Head of caudate nucleus (tissue), 42 donors: ENCODE data around the gene TMIE.

ENCODE experiments used
- DNase-seq, 42 donors: peaks; one replicate each; pipeline versions ENCODE4 v3.0.0 to v3.0.0-alpha.2; 2020 to 2021; ENCODE audit warnings: mixed read lengths in 7 of 42
- intact Hi-C: fragments of 100-400 bp; cut with DNase I; formaldehyde crosslinking; loops from one replicate; pipeline ENCODE4 v1.15.0; 2022

The TMIE gene

DNA sequence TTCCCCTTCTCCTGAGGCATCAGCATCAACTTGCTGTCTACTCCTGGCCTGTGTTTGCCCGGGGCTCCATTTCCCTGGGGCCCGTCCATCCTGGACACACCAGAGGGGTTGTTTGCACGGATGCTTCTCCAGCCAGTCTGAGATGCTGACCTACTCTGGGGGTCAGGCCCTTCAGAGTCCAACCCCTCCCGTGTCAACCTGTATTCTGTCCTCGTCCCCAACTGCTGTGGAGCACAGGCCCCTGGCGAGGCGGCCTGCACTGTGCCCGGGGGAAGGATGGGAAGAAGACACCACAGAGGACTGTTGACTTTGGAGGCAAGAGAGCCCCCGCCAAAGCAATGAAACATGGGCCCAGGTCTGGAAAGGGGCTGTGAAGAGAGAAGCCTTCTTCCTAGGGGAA, 33.5 kb upstream of the TMIE start:
- DNase-seq, result peak in 17 of 42 donors; percentile 0 to 38 (median 6)
- intact Hi-C loops, result no loop called here

DNA sequence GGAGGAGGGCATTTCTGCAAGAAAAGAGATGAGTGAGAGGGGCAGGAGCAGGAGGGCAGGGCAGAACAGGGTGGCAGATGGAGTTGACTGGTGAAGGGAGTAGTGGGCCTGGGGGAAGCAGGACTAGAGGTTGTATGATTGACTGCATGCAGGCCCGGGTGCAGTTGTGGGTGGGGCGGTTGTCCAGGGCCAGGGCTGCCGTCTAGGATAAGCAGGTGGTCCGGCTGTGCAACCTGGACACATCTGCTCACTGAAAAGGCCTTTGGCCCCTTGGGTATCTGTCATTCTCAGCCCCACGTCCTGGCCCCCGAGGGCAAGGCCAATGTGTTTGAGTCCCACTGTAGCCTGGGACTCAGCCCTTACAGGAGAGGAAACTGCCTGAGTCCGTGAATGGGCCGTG, 33.1 kb upstream of the TMIE start:
- intact Hi-C loops, result no loop called here
- DNase-seq, result peak in 20 of 42 donors; percentile 0 to 34 (median 10)

DNA sequence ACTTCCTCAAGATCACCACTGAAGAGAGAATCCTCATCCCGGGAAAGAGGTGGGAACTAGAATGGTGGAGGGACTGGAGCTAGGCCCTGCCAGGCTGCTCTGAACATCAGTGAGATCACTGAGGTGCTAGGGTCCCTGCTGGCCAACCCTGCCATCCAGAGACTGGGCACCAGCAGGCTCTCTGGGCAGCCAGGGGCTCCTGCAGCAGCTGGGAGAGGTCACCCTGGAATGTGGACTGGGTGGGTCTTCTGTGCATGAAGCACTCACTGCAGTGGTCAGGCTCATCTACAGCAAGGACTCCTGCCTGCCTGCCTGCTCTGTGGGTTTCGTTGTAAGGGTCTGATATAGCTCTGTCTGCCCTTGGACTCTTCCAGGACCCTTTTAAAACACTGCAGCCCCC, 32.6 kb upstream of the TMIE start:
- intact Hi-C loops, result no loop called here
- peak in 16 of 42 donors; percentile 0 to 21 (median 6) for DNase-seq

DNA sequence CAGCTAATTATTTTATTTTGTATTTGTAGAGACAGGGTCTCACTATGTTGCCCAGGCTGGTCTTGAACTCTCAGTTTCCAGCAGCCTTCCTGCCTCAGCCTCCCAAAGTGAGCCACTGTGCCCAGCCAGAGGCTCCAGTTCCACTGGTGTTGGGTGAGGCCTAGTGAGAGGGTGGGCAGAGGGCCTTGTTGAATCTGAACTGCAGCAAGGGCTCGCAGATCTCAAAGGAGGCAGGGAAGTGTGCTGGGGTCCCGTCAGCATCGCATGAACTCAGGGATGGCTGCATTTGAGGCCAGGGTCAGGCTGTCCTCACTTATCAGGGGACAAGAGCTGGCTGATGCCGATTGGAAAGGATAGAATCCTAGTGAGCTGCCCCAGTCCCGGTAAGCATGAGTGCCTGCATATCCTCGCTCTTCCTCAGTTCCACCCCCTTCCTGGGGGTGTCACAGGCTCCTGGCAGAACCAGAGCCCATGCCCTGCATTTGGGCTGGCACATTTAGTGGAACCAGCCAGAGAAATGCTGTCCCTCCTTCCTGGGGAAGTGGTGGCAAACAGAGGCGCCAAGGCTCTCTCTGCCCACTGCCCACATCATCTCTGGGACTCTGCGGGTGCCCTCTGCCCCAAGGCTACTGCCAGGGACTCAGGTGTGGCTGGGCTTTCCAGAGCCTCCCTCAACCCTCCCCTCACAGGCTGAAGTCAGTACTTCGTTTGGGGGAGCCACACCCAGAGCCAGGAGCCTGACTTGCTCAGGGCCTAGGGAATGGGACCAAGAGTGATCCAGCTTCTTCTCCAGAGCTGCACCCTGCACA, 31.8 kb upstream of the TMIE start:
- peak in 17 of 42 donors; percentile 0 to 36 (median 10) for DNase-seq
- intact Hi-C loops, result no loop called here

DNA sequence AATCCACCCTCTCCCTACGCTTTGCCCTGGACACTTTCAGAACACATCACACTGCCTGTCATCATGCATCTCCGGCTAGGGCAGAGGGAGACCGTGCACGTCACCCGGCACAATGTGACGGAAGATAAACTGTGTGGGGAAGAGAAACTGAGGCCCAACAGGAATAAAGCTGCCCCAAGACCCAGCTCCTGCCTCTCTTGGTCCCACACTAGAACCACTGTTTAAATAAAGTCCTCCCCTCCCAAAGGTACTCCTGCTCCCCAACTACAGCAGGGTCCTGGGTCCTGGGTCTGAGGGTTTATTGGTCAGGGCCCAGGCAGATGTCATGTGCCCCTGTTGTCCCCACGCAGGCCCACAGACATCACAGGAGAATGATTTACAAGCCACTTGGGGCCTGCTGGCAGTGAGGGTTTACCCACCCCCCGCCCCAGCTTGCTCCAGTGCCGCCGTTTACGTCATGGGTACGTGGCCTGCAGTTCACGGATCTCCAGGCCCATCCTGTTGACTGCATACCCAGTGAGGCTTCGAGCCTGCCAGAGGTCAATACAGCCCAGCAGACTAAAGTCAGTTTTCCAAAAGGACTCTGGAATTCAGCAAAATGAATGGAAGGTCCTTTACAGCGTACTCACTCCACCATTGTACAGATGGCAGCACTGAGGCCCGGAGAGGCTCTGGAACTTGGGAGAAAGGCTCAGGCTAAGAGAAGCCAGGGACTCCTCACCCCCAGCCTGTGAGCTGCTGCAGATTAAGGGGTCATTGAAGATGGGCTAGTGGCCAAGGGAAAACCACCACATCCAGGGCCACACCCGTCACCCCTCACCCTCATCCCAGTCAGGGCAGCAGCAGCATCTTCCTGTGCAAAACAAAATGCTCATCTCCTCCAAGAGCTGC, 30.9 kb upstream of the TMIE start:
- intact Hi-C loops, result no loop called here
- peak in 18 of 42 donors; percentile 0 to 26 (median 4) for DNase-seq

DNA sequence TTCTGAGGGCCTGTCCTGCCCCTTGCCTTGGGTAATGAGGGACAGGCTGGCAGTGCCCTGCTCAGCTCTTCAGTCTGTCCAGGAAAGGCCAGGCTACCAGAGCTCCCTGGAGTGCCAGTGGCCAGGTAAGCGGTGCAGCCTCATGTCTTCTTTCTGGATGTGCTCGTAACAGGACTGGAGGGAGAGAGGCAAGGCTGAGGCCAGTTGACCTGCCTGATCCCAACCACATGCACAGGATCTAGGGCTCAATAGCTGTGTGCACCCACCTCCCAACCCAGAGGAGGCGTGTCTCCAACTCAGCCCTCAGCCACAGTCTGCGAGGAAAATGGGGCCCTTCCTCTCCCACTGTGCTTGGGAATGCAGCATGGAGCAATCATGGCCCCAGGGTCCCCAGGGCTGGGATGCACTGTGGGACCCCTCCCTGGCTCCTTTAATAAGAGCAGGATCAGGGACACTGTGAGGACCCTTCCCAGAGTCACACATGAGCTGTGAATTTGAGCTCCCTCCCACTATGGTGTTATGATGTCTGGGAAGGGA, 30.2 kb upstream of the TMIE start:
- intact Hi-C loops, result no loop called here
- DNase-seq, result peak in 15 of 42 donors; percentile 1 to 31 (median 7)

DNA sequence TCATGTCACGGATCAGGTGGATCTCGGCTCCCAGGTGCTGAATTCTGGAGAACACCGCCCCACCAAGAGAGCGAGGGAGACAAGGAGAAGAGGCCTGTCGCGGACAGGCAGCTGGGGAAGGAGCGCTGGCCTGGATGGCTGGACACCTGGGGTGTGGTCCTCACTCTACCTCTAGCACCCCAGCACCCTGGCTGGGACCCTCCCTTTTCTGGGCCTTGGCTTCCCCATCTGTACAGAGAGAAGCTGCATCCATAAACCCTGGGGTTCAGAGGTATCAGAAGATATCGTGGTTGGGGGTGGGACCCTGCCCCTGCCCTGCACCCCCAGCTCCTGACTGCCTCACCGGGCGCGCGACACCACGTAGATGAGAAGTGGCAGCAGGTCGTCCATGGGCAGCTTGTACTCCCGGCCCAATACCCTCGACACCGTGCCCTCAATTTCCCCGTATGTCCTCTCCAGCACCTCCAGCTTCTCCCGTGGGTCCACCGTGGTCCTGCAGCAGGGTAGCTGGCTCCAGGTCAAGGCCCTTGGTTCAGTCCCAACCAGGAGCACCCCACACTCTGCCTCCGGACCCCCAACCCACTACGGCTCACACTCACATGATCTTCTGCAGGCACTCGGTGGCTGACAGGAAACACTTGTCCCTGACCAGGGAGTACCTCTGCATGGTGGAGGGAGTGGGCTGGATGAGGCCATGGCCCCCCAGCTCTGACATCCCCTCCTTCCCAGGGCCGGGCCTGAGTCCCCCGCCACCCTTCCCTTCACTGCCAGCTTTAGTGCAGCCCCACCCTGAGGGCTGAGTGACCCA, 29.4 kb upstream of the TMIE start:
- peak in 15 of 42 donors; percentile 2 to 42 (median 8) for DNase-seq
- intact Hi-C loops, result no loop called here

DNA sequence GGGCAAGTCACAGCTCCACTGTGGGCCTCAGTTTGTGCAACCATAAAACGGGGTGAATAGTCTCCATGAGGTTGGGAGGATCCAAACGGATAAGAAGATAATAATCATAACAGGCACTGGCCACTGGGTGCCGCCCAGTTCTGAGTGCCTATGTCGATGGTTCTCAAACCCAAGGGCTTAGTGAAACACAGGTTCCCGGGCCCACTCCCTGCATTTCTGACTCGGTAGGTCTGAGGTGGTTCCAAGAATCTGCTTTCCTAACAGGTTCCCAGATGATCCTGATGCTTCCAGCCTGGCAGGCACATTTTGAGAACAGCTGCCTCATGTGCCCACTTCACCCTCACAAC, 28.9 kb upstream of the TMIE start:
- DNase-seq, result peak in 12 of 42 donors; percentile 0 to 40 (median 8)
- intact Hi-C loops, result no loop called here

DNA sequence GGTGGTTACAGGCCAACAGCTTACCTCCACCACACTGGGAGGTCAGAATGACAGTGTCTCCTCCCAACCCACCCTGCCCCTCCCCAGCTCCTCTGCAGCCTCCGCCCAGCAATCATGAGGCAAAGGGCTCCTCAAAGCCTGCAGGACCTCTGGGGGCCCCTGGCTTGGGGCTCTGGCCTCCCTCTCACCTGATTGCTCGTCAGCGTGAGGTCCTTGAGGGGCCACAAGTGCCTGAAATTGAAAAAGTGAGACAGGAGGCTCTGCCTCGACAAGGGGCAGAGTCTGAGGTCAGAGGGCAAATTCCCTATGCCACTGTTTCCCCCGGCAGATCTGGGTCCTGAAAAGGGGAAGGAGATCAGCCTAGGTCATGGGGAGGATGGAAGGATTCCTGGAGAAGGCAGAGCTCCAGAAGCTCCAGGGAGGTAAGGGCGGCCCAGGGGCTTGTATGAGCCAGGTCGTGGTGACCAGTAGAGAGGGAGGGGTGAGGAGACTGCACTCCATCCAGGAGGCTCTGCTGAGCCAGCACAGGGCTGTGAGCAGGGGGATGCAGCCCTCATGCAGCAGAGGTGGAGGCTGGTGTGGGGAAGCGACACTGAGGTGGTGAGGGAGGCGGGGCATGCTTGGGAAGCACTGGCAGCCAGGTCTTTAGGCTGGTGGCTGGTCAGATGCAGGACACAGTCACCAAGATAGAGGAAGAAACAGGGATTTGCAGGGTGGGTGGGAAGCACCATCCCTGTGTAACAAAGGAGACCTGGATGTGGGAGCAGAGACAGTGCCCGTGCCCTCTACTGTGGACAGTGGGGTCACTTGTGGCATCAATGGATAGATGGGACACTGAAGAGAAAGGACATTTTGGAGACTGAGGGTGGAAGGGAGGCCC, 27.8 kb upstream of the TMIE start:
- intact Hi-C loops, result no loop called here
- peak in 6 of 42 donors; percentile 0 to 23 (median 2) for DNase-seq

DNA sequence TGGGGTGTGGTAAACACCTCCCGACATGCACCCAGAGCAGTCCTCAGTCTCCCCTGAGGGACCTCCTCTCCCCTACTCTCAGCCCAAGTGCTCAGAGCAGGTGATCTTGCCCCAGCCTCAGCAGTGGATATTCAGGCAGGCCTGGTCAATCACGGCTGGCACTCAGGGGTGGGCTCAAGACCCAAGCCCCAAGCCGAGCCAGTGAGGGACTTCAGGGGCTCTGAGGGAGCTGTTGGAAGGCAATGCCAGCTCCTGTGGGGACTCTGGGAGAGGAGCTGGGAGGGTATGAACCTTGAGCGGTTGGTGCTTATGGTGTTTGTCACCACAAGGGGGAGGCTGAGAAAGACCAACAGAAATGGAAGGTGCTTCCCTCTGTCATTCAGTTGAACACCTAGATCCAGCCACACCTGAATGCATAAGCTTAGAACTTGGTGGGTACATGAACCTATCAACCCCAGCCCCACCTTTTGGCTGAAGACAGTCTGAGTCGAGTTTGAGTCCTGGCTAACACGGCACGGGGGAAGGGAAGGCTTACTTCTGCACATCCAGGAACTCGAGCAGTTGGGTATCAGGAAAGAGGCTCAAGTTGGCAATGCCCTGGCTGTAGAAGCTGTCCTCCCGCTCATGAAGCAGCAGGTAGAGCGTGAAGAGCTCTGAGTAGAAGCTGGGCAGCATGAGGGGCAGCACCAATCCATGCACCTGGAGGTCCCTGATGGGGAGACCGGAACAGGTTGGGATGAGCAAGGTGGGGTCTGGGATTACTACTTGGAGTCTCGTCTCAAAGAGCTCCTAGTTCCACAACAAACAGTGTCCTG, 27.0 kb upstream of the TMIE start:
- intact Hi-C loops, result no loop called here
- peak in 3 of 42 donors; percentile 2 to 12 (median 8) for DNase-seq

DNA sequence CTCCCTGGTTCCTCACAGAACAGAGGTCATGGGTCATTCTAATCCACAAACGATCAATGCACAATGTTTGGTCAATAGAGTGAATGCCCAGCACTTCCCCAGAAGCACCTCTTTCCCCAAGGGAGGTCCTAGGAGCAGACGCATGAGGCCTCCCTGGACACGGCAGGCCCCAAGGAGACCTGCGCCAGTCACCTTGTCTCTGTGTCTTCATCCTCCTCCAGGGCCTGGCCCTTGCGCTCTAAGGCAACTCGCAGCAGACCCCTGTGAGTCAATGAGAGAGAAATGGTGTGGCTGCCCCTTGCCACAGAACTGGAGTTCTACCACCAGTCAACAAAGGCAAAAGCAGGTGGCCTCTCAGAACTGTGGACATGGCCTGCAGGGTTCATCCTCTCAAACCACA, 25.8 kb upstream of the TMIE start:
- peak in 1 of 42 donors; percentile 4 for DNase-seq
- intact Hi-C loops, result no loop called here

DNA sequence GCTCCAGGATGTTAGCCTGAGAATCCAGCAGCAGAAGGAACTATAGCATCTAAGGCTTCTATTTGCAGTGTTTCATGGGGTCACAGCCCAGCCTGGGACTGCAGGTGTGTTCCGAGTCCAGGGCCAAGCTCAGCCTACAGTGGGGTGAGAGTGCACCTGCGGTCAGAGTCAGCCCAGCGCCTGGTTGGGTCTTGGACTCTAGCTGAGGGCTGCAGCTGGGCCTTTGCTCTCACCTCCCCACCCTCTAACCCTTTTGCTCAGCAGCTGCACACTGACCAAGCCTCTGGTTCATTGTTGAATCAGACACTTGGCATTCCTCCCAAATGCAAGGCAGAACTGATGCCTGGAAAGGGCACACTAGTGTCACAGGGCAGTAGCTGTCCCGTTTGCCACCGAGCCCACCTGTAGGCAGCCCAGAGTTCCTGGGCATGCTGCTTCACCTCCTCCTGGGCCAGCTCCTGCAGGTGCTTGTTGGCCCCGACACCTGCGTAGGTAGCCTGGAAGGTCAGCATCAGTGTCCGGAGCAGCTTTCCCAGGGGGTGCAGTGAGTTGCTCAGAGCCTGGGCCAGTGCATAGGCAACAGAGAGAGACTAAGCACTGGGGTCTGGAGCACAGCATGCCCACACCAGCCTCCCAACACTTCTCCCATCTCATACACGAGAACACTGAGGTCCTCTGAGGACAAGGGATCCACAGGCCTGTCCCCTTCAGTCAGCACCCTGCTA, 25.2 kb upstream of the TMIE start:
- intact Hi-C loops, result no loop called here
- DNase-seq, result peak in 18 of 42 donors; percentile 26 to 65 (median 45)

DNA sequence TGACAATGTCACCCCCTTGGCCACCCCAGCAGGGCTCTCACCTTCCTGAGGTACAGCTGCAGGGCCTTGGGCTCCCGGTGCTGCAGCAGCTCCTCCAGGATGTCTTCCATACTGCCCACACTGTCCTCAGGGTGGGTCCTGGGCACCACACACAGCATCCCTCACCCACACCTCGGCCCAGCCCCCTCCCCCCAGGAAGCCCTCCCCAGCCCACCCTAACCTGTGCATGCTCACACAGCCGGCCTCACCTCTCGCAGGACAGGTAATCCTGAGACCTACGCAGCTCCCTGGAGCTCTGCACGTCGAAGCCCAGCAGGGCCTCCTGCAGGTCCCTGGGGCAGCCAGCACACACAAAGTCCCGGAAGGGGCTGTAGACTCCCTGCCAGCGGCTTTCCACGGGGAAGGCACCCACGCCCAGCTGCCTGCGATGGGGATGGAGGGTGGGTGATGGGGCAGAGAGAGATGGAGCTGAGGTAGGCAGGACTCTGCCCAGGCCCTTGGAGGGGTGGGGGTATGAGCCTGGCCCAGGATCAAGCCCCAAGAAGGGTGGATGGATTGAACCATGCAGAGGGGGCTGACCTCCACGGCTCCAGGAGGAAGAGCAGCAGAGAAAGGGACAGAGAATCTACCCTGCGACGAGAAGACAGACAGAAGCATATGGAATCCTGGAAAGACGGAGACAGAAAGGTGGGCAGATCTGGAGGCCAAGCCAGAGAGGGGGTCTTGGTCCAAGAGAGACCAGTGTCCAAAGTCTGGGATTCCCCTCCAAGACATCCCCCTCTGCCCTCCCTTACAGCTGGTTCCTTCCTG, 24.4 kb upstream of the TMIE start:
- DNase-seq, result no peak
- intact Hi-C loops, result no loop called here

DNA sequence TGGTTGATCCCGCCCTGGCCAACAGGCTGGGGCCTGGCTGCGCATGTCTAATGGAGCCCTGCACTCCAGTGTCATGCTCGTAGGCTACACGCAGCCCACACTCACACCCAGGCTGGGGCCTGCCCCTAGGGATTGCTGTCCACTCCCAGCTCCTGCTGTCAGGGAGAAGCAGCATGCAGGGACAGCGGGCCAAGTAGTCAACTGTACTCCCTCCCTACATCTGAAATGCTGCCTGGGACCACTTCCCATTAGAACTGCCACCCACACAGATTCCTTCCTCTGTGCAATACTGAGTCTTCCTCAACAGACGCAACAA, 23.8 kb upstream of the TMIE start:
- intact Hi-C loops, result no loop called here
- no peak for DNase-seq

DNA sequence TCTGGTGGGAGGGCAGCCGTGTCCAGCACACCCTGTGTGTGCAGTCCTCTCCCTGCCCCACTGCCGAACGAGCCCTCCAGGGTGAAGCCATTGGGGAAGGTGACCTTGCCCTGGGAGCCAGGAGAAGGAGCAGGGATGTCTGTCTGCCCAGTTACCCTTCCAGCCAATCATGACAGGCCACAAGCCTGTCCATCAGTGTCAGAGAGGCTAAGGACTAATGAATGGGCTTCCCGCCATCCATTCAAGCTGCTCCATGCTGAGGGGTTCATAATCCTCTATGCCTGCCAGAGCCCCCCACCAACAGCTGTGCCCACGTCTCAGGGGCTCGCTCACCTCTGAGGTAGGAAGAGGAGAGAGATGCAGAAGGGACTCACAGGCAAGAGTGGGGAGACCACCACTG, 22.9 kb upstream of the TMIE start:
- no peak for DNase-seq
- intact Hi-C loops, result no loop called here

DNA sequence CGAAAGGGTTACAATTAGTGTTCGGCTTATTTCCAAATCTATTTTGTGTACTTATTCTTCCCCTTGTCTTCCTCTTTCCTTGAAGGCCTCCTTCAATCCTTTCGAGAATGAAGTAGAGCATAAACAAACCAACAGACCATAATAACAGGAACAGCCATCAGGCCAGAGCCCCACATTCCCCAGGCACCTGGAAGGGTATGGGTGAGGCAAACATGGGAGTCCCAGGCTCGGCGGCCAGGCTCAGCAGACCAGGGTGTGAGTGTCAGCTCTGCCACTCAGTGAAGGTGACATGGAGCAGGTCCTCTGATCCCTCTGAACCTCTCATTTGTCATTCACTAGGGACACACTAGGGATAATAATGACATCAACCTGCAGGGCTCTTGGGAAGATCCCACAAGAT, 21.5 kb upstream of the TMIE start:
- no peak for DNase-seq
- intact Hi-C loops, result no loop called here
